GM18873 (cell line): ENCODE results near the gene KCNQ1.

Source experiments
- ATAC-seq: cut with Tn5 transposase; IDR thresholded peaks from one replicate; pipeline ENCODE4 v1.9.1; 2021; ENCODE audit warnings: mild to moderate bottlenecking, moderate library complexity, moderate number of reproducible peaks; ENCODE audit not compliant: unreplicated experiment, low FRiP score

The KCNQ1 gene

GRCh38 chr11:2892967-2893528, 448.2 kb downstream of the KCNQ1 start:
- ATAC-seq, result no peak

- ATAC-seq, result no peak
These were observed 449.1 kb downstream of the KCNQ1 start for GRCh38 chr11:2893935-2894334.

DNA sequence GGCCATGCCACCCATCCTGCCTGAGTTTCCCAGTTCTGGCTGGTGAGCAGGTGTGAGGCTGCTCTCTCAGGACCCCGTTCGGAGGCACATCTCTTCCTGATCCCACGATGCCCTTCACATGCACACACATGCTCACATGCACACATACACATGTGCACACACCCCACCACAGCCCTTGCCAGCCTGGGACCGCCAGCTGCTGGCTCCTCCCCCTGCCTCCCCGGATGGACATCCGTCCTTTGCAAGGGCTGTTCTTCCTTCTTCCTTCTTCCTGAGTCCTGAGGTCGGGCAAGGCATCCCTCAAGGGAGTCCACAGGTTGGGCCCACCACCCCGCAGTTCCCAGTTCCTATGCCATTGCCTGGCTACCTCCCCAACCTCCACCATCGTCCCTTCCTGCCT, 451.2 kb downstream of the KCNQ1 start:
- ATAC-seq, result no peak

GRCh38 chr11:2897048-2897447, 452.2 kb downstream of the KCNQ1 start:
- ATAC-seq, result no peak

GRCh38 chr11:2898366-2899079, 453.7 kb downstream of the KCNQ1 start:
- no peak for ATAC-seq
